ENCODE data around the gene SNX5. TPM values are rescaled to one million over a fixed set of nuclear protein-coding genes. Genes with fewer than 3 reads are reported as not detected.

Gene SNX5
- total RNA-seq, 1 donor from 2014 or later, result 102 TPM

DNA sequence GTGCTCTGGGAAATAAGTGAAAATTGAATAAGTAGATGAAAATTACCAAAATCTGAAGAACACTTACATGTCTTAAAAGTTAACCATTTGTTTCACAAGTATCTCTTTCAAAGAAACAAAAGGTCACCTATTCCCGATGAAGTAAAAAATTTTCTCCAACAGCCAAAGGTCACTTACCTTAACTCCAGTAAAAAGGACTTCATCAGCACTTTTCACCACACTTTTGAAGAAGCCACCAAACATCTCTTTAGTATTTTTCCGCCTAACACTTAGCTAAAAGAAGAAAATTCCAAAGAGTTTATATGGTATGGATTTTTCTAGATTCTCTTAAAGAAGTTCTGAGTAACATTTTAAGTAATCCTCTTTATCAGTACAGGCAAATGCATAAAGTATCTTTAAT, 17.3 kb downstream of the SNX5 start:
- intact Hi-C loops (cut with DNase I), result no loop called here
- no peaks in the 10 kb centered on the region for H3K9me3 ChIP-seq
- H3K4me1 ChIP-seq, result peaks cover 14% of the 10 kb centered on the region
- ATAC-seq (no peak), DNase-seq (no peak)
- no peak overlapping the region for H3K4me3 ChIP-seq
- no peak overlapping the region for H3K27ac ChIP-seq
- H3K27me3 ChIP-seq (ENCODE audit: low read depth), result no peaks in the 10 kb centered on the region
- H3K36me3 ChIP-seq, result peaks cover 99% of the 10 kb centered on the region
- TF ChIP-seq CTCF (IDR thresholded peaks at IDR 0.05), result no peak

DNA sequence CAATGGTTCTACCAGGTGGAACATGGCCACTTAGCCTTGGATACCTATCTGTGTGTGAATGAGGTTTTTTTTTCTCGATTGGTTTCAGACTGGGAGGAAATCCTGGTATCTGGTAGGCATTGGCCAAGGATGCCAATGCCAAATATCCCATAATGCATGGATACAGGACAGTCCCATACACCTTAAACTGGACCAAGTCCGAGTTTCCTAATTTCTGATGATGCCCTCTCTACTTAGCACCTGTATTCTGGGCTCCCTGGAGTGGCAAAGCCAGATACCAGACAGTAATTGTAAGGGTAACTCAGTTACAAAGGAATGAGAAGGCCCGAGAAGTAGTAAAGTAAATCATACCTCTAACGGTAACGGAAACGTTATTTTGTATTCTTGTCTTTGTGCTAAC, 17.9 kb downstream of the SNX5 start:
- no peak for DNase-seq
- intact Hi-C loops (cut with DNase I), result no loop called here
- no peaks in the 10 kb centered on the region for H3K27me3 ChIP-seq (ENCODE audit: low read depth)
- TF ChIP-seq CTCF (IDR thresholded peaks at IDR 0.05), result no peak
- no peak for ATAC-seq
- H3K9me3 ChIP-seq, result no peaks in the 10 kb centered on the region
- H3K27ac ChIP-seq, result no peak overlapping the region
- H3K36me3 ChIP-seq, result peaks cover 100% of the 10 kb centered on the region
- no peak overlapping the region for H3K4me3 ChIP-seq
- H3K4me1 ChIP-seq, result peaks cover 9% of the 10 kb centered on the region

- DNase-seq (no peak), ATAC-seq (no peak)
- peaks cover 100% of the 10 kb centered on the region for H3K36me3 ChIP-seq
- peaks cover 4% of the 10 kb centered on the region for H3K4me1 ChIP-seq
- no peaks in the 10 kb centered on the region for H3K27me3 ChIP-seq (ENCODE audit: low read depth)
- H3K4me3 ChIP-seq, result no peak overlapping the region
- no peaks in the 10 kb centered on the region for H3K9me3 ChIP-seq
- intact Hi-C loops (cut with DNase I), result no loop called here
- TF ChIP-seq CTCF (IDR thresholded peaks at IDR 0.05), result no peak
- H3K27ac ChIP-seq, result no peak overlapping the region
Observed at GRCh38 chr20:17949899-17950298, 18.7 kb downstream of the SNX5 start.

DNA sequence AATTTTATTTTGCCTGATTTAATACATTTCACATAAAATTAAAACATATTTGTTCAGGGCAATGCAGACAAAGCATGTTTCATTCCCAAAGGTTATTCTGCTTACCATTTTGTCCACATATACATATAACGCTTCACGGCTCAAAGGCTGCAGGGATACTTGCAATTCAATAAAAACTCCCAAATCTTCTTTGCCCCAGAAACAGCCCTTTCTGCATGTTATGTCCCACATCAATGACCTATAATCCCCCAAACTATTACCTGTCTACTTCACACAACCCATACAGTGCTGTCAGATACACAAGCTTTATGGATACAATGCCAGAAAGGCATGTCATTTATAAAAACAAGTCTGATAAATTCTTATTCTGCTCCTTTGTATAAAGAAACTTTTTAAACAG, 20.2 kb downstream of the SNX5 start:
- peaks cover 100% of the 10 kb centered on the region for H3K36me3 ChIP-seq
- peaks cover 6% of the 10 kb centered on the region for H3K4me1 ChIP-seq
- TF ChIP-seq CTCF (IDR thresholded peaks at IDR 0.05), result no peak
- no peaks in the 10 kb centered on the region for H3K9me3 ChIP-seq
- H3K27ac ChIP-seq, result no peak overlapping the region
- no peak overlapping the region for H3K4me3 ChIP-seq
- no peaks in the 10 kb centered on the region for H3K27me3 ChIP-seq (ENCODE audit: low read depth)
- ATAC-seq (no peak), DNase-seq (no peak)
- intact Hi-C loops (cut with DNase I), result no loop called here

DNA sequence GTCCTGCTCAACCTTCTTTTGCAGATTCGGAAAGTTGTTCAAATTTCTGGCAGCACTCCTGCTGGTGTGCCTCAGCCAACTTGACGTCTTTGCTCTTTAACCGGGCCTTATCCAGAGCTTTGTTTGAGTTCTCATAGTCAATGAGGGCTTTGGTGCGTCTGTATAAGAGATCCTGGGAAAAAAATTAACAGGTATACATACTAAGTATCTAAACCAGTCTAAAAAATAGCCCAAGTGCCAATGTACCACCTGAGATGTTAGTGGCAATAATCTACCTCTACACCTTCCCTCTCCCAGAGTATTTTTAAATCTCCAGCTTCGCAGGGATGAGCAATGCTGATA, 21.1 kb downstream of the SNX5 start:
- Histone ChIP-seq H3K27me3 (ENCODE audit: low read depth) (no peaks in the 10 kb centered on the region), H3K9me3 (no peaks in the 10 kb centered on the region), H3K36me3 (peaks cover 100% of the 10 kb centered on the region), H3K4me1 (peaks cover 11% of the 10 kb centered on the region), H3K4me3 (no peak overlapping the region), H3K27ac (no peak overlapping the region)
- intact Hi-C loops (cut with DNase I), result no loop called here
- TF ChIP-seq CTCF (IDR thresholded peaks at IDR 0.05), result no peak
- no peak for DNase-seq
- ATAC-seq, result no peak
